ENCODE data around the gene RDH12. TPM values are rescaled to one million over a fixed set of nuclear protein-coding genes. Genes with fewer than 3 reads are reported as not detected.

RDH12 gene
- total and polyA plus RNA-seq, 9 of the 15 experiments (the other 6 are each of a cell fraction or from before 2014, with no cell fraction given): 0.03 to 0.29 (median 0.07) TPM; not detected in 2

GRCh38 chr14:67722293-67722692 is 20.6 kb downstream of the RDH12 start:
- Histone ChIP-seq H3K36me3 (ENCODE audit: control insufficient read depth, insufficient read depth, low read length) (no peaks in the 10 kb centered on the region), H3K27ac (ENCODE audit: extremely low read depth, low read depth, low read length) (no peak overlapping the region), H3K4me3 (no peak overlapping the region), H3K27me3 (ENCODE audit: control insufficient read depth in 2 of 2, insufficient read depth in 2 of 2, low read length in 2 of 2) (no peaks in the 10 kb centered on the region; a peak in 1 of 5 replicates), H3K9me1 (ENCODE audit: control insufficient read depth, insufficient read depth, low read length) (no peaks in the 10 kb centered on the region), H3K4me2 (ENCODE audit: insufficient read depth, low read length) (no peak overlapping the region; the same call in 1 of the 2 replicates), H3K79me2 (ENCODE audit: control insufficient read depth, insufficient read depth, low read length) (no peaks in the 10 kb centered on the region), H3K9me3 (replicated peaks; ENCODE audit: control insufficient read depth, insufficient read depth, low read depth, low read length) (no peaks in the 10 kb centered on the region), H4K20me1 (replicated peaks; ENCODE audit: control insufficient read depth, insufficient read depth, low read length) (no peaks in the 10 kb centered on the region), H3K9ac (ENCODE audit: insufficient read depth in 1 of 2, low read depth in 2 of 2, low read length in 2 of 2) (no peak overlapping the region), H3K4me1 (replicated peaks in 1 of 2; ENCODE audit: control insufficient read depth in 2 of 2, insufficient read depth in 2 of 2, low read length in 2 of 2) (peaks cover 0 to 3% of the 10 kb centered on the region in 2 experiments; a peak in 2 of 5 replicates), H2AFZ (ENCODE audit: low read depth, low read length) (peak overlapping the region; percentile 55)
- DNase-seq (ENCODE audit: extremely low read depth in 1 of 4, low spot score in 3 of 4) (no peak), ATAC-seq (peak; percentile 83), FAIRE-seq (peak; percentile 15)
- WGBS (ENCODE audit: insufficient coverage, low coverage, missing lambda C conversion rate): 41% methylated on average over 3 of the region's 3 CpGs
- POLR2A ChIA-PET: no interaction called here
- in situ Hi-C loops (cut with MboI) (no loop called here), intact Hi-C loops (cut with micrococcal nuclease) (no loop called here)
- no TSS peak for BruUV-seq (replicated peaks)
- TF ChIP-seq SIX5 (IDR thresholded peaks at IDR 0.05; ENCODE audit: borderline replicate concordance in 1 of 2, insufficient read depth in 1 of 2, low read depth in 1 of 2, low read length in 2 of 2): peak in 1 of 2 experiments; percentile 32; a peak in 1 of 4 replicates
- no peak for TF ChIP-seq GTF2A2 (tag; IDR thresholded peaks at IDR 0.05)
- peak; percentile 76 for TF ChIP-seq HCFC1 (IDR thresholded peaks at IDR 0.05; ENCODE audit: low read depth, low read length)
- peak; percentile 71; the same call in 1 of the 2 replicates for TF ChIP-seq ZNF143 (CRISPR knock-in tag; IDR thresholded peaks at IDR 0.05)
- peak in 1 of 2 experiments; percentile 66 for TF ChIP-seq AFF1 (IDR thresholded peaks at IDR 0.05; ENCODE audit: low read depth in 1 of 2, partially characterized antibody in 2 of 2)
- TF ChIP-seq PTTG1 (tag; IDR thresholded peaks at IDR 0.05; ENCODE audit: low read depth): no peak
- CTCF ChIA-PET (ENCODE audit: low intra/inter-chr PET ratio): no interaction called here

All from K562 (cell line).